HG02571 (cell line): ENCODE data around the gene PDZK1IP1.
"Not testable (repeated sequence)": the region's sequence is repeated elsewhere in the genome, so short reads cannot be mapped to it uniquely, and the experiment has no call there.

Experiments
- ATAC-seq: cut with Tn5 transposase; IDR thresholded peaks from one replicate; pipeline ENCODE4 v1.9.1; 2021; ENCODE audit warnings: mild to moderate bottlenecking, moderate library complexity; ENCODE audit not compliant: unreplicated experiment

Gene PDZK1IP1

GRCh38 chr1:47223921-47224675 lies 34.3 kb upstream of the PDZK1IP1 start:
- ATAC-seq, result no peak

- no peak for ATAC-seq
Observed at GRCh38 chr1:47223174-47223920, 33.5 kb upstream of the PDZK1IP1 start.

GRCh38 chr1:47222476-47222875 lies 32.6 kb upstream of the PDZK1IP1 start:
- ATAC-seq, result no peak

GRCh38 chr1:47219590-47220220 lies 29.9 kb upstream of the PDZK1IP1 start:
- no peak for ATAC-seq

GRCh38 chr1:47219001-47219400 lies 29.2 kb upstream of the PDZK1IP1 start:
- ATAC-seq, result no peak

- ATAC-seq, result no peak
Observed at GRCh38 chr1:47216278-47217059, 26.6 kb upstream of the PDZK1IP1 start.

- no peak for ATAC-seq
Observed at GRCh38 chr1:47215713-47216112, 25.9 kb upstream of the PDZK1IP1 start.

- no peak for ATAC-seq
Observed at GRCh38 chr1:47214549-47214948, 24.7 kb upstream of the PDZK1IP1 start.

- ATAC-seq, result no peak
Observed at GRCh38 chr1:47213230-47213963, 23.6 kb upstream of the PDZK1IP1 start.

- ATAC-seq, result no peak
Observed at GRCh38 chr1:47212636-47213229, 22.9 kb upstream of the PDZK1IP1 start.

GRCh38 chr1:47211796-47212269 lies 22.0 kb upstream of the PDZK1IP1 start:
- no peak for ATAC-seq

- no peak for ATAC-seq
Observed at GRCh38 chr1:47210666-47211065, 20.8 kb upstream of the PDZK1IP1 start.

GRCh38 chr1:47209725-47210325 lies 20.0 kb upstream of the PDZK1IP1 start:
- ATAC-seq, result no peak

GRCh38 chr1:47209091-47209490 lies 19.3 kb upstream of the PDZK1IP1 start:
- ATAC-seq, result no peak

- no peak for ATAC-seq
Observed at GRCh38 chr1:47208374-47208850, 18.6 kb upstream of the PDZK1IP1 start.

GRCh38 chr1:47207803-47208373 lies 18.1 kb upstream of the PDZK1IP1 start:
- no peak for ATAC-seq

- no peak for ATAC-seq
Observed at GRCh38 chr1:47205918-47206317, 16.1 kb upstream of the PDZK1IP1 start.

- ATAC-seq, result not testable (repeated sequence)
Observed at GRCh38 chr1:47203504-47203903, 13.7 kb upstream of the PDZK1IP1 start.

GRCh38 chr1:47201179-47201578 lies 11.3 kb upstream of the PDZK1IP1 start:
- no peak for ATAC-seq
